ENCODE data around the gene NANOS3. TPM values are rescaled to one million over a fixed set of nuclear protein-coding genes. Genes with fewer than 3 reads are reported as not detected.

NANOS3 gene
- total RNA-seq, 1 experiment from 2014 or later, result not detected

- peak in 2 of 3 experiments; percentile 64 to 70; a peak in 5 of 6 replicates for TF ChIP-seq CTCF (IDR thresholded peaks at IDR 0.05 in 2 of 3, conservative IDR thresholded peaks at IDR 0.05 in 1 of 3; ENCODE audit: borderline replicate concordance in 1 of 3, insufficient read depth in 1 of 3, low read depth in 2 of 3, low read length in 2 of 3)
- TF ChIP-seq REST (IDR thresholded peaks at IDR 0.05; ENCODE audit: low read depth), result no peak
- TF ChIP-seq POLR2A (IDR thresholded peaks at IDR 0.05; ENCODE audit: borderline replicate concordance, extremely low read depth, insufficient read depth, insufficient read length), result no peak
- TF ChIP-seq CEBPB (IDR thresholded peaks at IDR 0.05; ENCODE audit: low read depth), result no peak
- peak; percentile 95 for TF ChIP-seq POLR2AphosphoS5 (IDR thresholded peaks at IDR 0.05; ENCODE audit: low read depth, low read length)
- no peak for TF ChIP-seq ZFX (IDR thresholded peaks at IDR 0.05)
- peak; percentile 63 for TF ChIP-seq JUND (IDR thresholded peaks at IDR 0.05)
- no peak for TF ChIP-seq YY1 (IDR thresholded peaks at IDR 0.05; ENCODE audit: extremely low read depth, insufficient replicate concordance, low read depth, low read length)
- TF ChIP-seq FOSL1 (IDR thresholded peaks at IDR 0.05; ENCODE audit: low read depth), result no peak; the same call in 1 of the 2 replicates
- 0 out of 2 replicates have a peak, but pooled peaks have one; percentile 47 for TF ChIP-seq EGR1 (IDR thresholded peaks at IDR 0.05; ENCODE audit: low read depth)
- no peak; the same call in 1 of the 2 replicates for TF ChIP-seq ELF1 (IDR thresholded peaks at IDR 0.05; ENCODE audit: borderline replicate concordance, low read depth)
- TF ChIP-seq SP1 (IDR thresholded peaks at IDR 0.05; ENCODE audit: low read depth), result peak; percentile 92
- TF ChIP-seq MAX (IDR thresholded peaks at IDR 0.05), result no peak
- no peak for TF ChIP-seq EZH2 (IDR thresholded peaks at IDR 0.05)
Measured at GRCh38 chr19:13833330-13834243, 43.3 kb upstream of the NANOS3 start (continued).
